Measurements from ENCODE around the gene ANKRD39. TPM values are rescaled to one million over a fixed set of nuclear protein-coding genes. Genes with fewer than 3 reads are reported as not detected.

Gene ANKRD39
- total RNA-seq, 2 experiments from 2014 or later, result 22.6 TPM

GRCh38 chr2:96878796-96879544 lies 21.2 kb upstream of the ANKRD39 start:
- TF ChIP-seq CTCF (IDR thresholded peaks at IDR 0.05), result no peak
- H3K4me3 Mint-ChIP-seq, result no peak overlapping the region
- peaks cover 21% of the 10 kb centered on the region for H3K4me1 Mint-ChIP-seq (ENCODE audit: low read depth)
- ATAC-seq (no peak), DNase-seq (no peak)
- no peaks in the 10 kb centered on the region for H3K36me3 Mint-ChIP-seq (ENCODE audit: low read depth)
- CTCF ChIA-PET, result interaction anchor here (0.9 to 1.2 kb wide), 2 partner anchors 21 kb away, joined by 3 to 4 read pairs; partner anchors contain the start of gene ANKRD39
- POLR2A ChIA-PET, result interaction anchor here (1.1 to 1.3 kb wide), 2 partner anchors 10 to 45 kb away, joined by 3 read pairs; no protein-coding TSS in a partner anchor
- H3K27me3 Mint-ChIP-seq, result no peaks in the 10 kb centered on the region
- intact Hi-C loops (cut with micrococcal nuclease), result no loop called here
- H3K9me3 Mint-ChIP-seq, result no peaks in the 10 kb centered on the region
- no peak overlapping the region for H3K27ac Mint-ChIP-seq

- TF ChIP-seq CTCF (IDR thresholded peaks at IDR 0.05), result no peak
- CTCF ChIA-PET, result interaction anchor here (0.6 to 0.9 kb wide), 2 partner anchors 20 to 285 kb away, joined by 3 to 4 read pairs; partner anchors contain the start of gene ANKRD39
- DNase-seq, result no peak
- intact Hi-C loops (cut with micrococcal nuclease), result no loop called here
- no peak for ATAC-seq
- Mint-ChIP-seq H3K9me3 (no peaks in the 10 kb centered on the region), H3K27ac (no peak overlapping the region), H3K27me3 (no peaks in the 10 kb centered on the region), H3K36me3 (ENCODE audit: low read depth) (no peaks in the 10 kb centered on the region), H3K4me3 (no peak overlapping the region), H3K4me1 (ENCODE audit: low read depth) (peaks cover 29% of the 10 kb centered on the region)
- POLR2A ChIA-PET, result interaction anchor here (1.1 kb wide), 1 partner anchor 9 kb away, joined by 3 read pairs; no protein-coding TSS in a partner anchor
Measured at GRCh38 chr2:96878171-96878570, 20.4 kb upstream of the ANKRD39 start.

GRCh38 chr2:96877631-96878092 lies 19.8 kb upstream of the ANKRD39 start:
- peaks cover 34% of the 10 kb centered on the region for H3K4me1 Mint-ChIP-seq (ENCODE audit: low read depth)
- DNase-seq, result no peak
- H3K27me3 Mint-ChIP-seq, result no peaks in the 10 kb centered on the region
- TF ChIP-seq CTCF (IDR thresholded peaks at IDR 0.05), result no peak
- H3K36me3 Mint-ChIP-seq (ENCODE audit: low read depth), result no peaks in the 10 kb centered on the region
- CTCF ChIA-PET, result interaction anchor here (0.6 to 0.7 kb wide), 2 partner anchors 74 to 284 kb away, joined by 3 read pairs; no protein-coding TSS in a partner anchor
- H3K9me3 Mint-ChIP-seq, result no peaks in the 10 kb centered on the region
- ATAC-seq, result no peak
- H3K27ac Mint-ChIP-seq, result no peak overlapping the region
- H3K4me3 Mint-ChIP-seq, result no peak overlapping the region
- intact Hi-C loops (cut with micrococcal nuclease), result no loop called here
- POLR2A ChIA-PET, result interaction anchor here (1.1 kb wide), 1 partner anchor 9 kb away, joined by 3 read pairs; no protein-coding TSS in a partner anchor

- intact Hi-C loops (cut with micrococcal nuclease), result no loop called here
- ChIA-PET POLR2A (no interaction called here), CTCF (interaction anchor here (0.7 kb wide), 1 partner anchor 75 kb away, joined by 3 read pairs; no protein-coding TSS in a partner anchor)
- H3K9me3 Mint-ChIP-seq, result no peaks in the 10 kb centered on the region
- no peak for TF ChIP-seq CTCF (IDR thresholded peaks at IDR 0.05)
- ATAC-seq (no peak), DNase-seq (no peak)
- H3K27ac Mint-ChIP-seq, result no peak overlapping the region
- H3K4me3 Mint-ChIP-seq, result no peak overlapping the region
- H3K4me1 Mint-ChIP-seq (ENCODE audit: low read depth), result peaks cover 40% of the 10 kb centered on the region
- H3K27me3 Mint-ChIP-seq, result no peaks in the 10 kb centered on the region
- no peaks in the 10 kb centered on the region for H3K36me3 Mint-ChIP-seq (ENCODE audit: low read depth)
Measured at GRCh38 chr2:96877042-96877451, 19.2 kb upstream of the ANKRD39 start.
